HEK293 (cell line): ENCODE data around the gene AVL9.

Source experiments
- CTCF ChIA-PET: fragments of 350-600 bp; formaldehyde crosslinking; extraction: SDS; loops from one replicate; lab custom pipeline; 2021; ENCODE audit warnings: antibody characterized with exemption; lab: Yijun Ruan, JAX
- POLR2A ChIA-PET: fragments of 300-600 bp; formaldehyde crosslinking; extraction: SDS; loops from one replicate; lab custom pipeline; 2020; ENCODE audit warnings: antibody characterized with exemption, inconsistent platforms; lab: Yijun Ruan, JAX
- H3K27ac ChIP-seq: fragments of 200-500 bp; sonication (Bioruptor generic); 2 replicates; pipeline ENCODE4 v1.5.1; 2014; ENCODE audit warnings: low read depth, low read length, control low read depth, inconsistent platforms; ENCODE audit errors: extremely low read depth
- H3K36me3 ChIP-seq, 2 experiments: fragments of 200-500 bp in 1 of 2; sonication (Bioruptor generic) in 1 of 2; 1 replicate in 1 of 2; 2 replicates in 1 of 2; pipeline ENCODE4 v1.5.1; 2014 to 2017; ENCODE audit warnings: inconsistent platforms in 2 of 2, low read length in 2 of 2; ENCODE audit not compliant: control insufficient read depth in 2 of 2, insufficient read depth in 1 of 2
- H3K4me1 ChIP-seq: fragments of 200-500 bp; sonication (Bioruptor generic); 2 replicates; pipeline ENCODE4 v1.5.1; 2014; ENCODE audit warnings: mild to moderate bottlenecking, low read length, inconsistent platforms; ENCODE audit not compliant: control insufficient read depth, insufficient read depth
- H3K4me3 ChIP-seq: 2 replicates; pipeline ENCODE4 v1.5.1; 2011; ENCODE audit warnings: low read depth, mild to moderate bottlenecking, control low read depth, low read length, moderate library complexity
- H3K9me3 ChIP-seq: fragments of 200-500 bp; sonication (Bioruptor generic); 2 replicates; pipeline ENCODE4 v1.5.1; 2014; ENCODE audit warnings: low read depth, low read length, inconsistent platforms; ENCODE audit not compliant: control insufficient read depth, insufficient read depth
- ATF2 ChIP-seq: fragments of 450-650 bp; formaldehyde crosslinking; IDR thresholded peaks from 2 replicates; pipeline ENCODE4 v1.5.1; 2016; ENCODE audit warnings: missing biosample characterization, missing genetic modification characterization, low read depth
- ZBTB7A ChIP-seq: fragments of 450-650 bp; formaldehyde crosslinking; IDR thresholded peaks from 2 replicates; pipeline ENCODE4 v1.5.1; 2016; ENCODE audit warnings: low read depth, missing biosample characterization, missing genetic modification characterization
- ZBTB8A ChIP-seq: fragments of 450-650 bp; formaldehyde crosslinking; IDR thresholded peaks from 2 replicates; pipeline ENCODE4 v1.5.1; 2016; ENCODE audit warnings: missing biosample characterization, missing genetic modification characterization
- ZNF114 ChIP-seq: fragments of 450-650 bp; formaldehyde crosslinking; IDR thresholded peaks from 2 replicates; pipeline ENCODE4 v1.5.0; 2017; ENCODE audit warnings: missing biosample characterization, missing genetic modification characterization
- ZNF140 ChIP-seq: fragments of 450-650 bp; formaldehyde crosslinking; IDR thresholded peaks from 2 replicates; pipeline ENCODE4 v1.5.1; 2016; ENCODE audit warnings: missing biosample characterization, missing genetic modification characterization
- ZNF146 ChIP-seq: fragments of 450-650 bp; formaldehyde crosslinking; IDR thresholded peaks from 2 replicates; pipeline ENCODE4 v1.5.1; 2016; ENCODE audit warnings: missing biosample characterization, missing genetic modification characterization
- ZNF169 ChIP-seq: fragments of 450-650 bp; formaldehyde crosslinking; IDR thresholded peaks from 2 replicates; pipeline ENCODE4 v1.5.1; 2016; ENCODE audit warnings: missing biosample characterization, missing genetic modification characterization
- ZNF266 ChIP-seq: fragments of 450-650 bp; formaldehyde crosslinking; IDR thresholded peaks from 2 replicates; pipeline ENCODE4 v1.5.1; 2016; ENCODE audit warnings: missing biosample characterization, missing genetic modification characterization, low read depth
- ZNF48 ChIP-seq: fragments of 450-650 bp; formaldehyde crosslinking; IDR thresholded peaks from 2 replicates; pipeline ENCODE4 v1.5.1; 2016; ENCODE audit warnings: missing biosample characterization, missing genetic modification characterization
- ZNF521 ChIP-seq: fragments of 450-650 bp; formaldehyde crosslinking; IDR thresholded peaks from 2 replicates; pipeline ENCODE4 v1.5.1; 2017; ENCODE audit warnings: missing biosample characterization, mild to moderate bottlenecking, missing genetic modification characterization
- ZNF529 ChIP-seq: fragments of 450-650 bp; formaldehyde crosslinking; IDR thresholded peaks from 2 replicates; pipeline ENCODE4 v1.5.1; 2017; ENCODE audit warnings: missing genetic modification characterization, missing biosample characterization; ENCODE audit not compliant: insufficient replicate concordance
- ZNF654 ChIP-seq: fragments of 450-650 bp; formaldehyde crosslinking; IDR thresholded peaks from 2 replicates; pipeline ENCODE4 v1.5.1; 2016; ENCODE audit warnings: low read depth, missing biosample characterization, missing genetic modification characterization
- ZNF701 ChIP-seq: fragments of 450-650 bp; formaldehyde crosslinking; IDR thresholded peaks from 2 replicates; pipeline ENCODE4 v1.5.1; 2016; ENCODE audit warnings: missing biosample characterization, missing genetic modification characterization
- ZNF837 ChIP-seq: fragments of 450-650 bp; formaldehyde crosslinking; IDR thresholded peaks from 2 replicates; pipeline ENCODE4 v1.5.1; 2016; ENCODE audit warnings: missing biosample characterization, missing genetic modification characterization
- TF ChIP-seq, protein P1 (sequence below): fragments of 450-650 bp; formaldehyde crosslinking; IDR thresholded peaks from 2 replicates; pipeline ENCODE4 v1.5.1; 2016; ENCODE audit warnings: missing biosample characterization, missing genetic modification characterization
- TF ChIP-seq, protein P2 (sequence below): fragments of 450-650 bp; formaldehyde crosslinking; IDR thresholded peaks from 2 replicates; pipeline ENCODE4 v1.5.1; 2017; ENCODE audit warnings: missing biosample characterization, mild to moderate bottlenecking, missing genetic modification characterization, moderate library complexity
- TF ChIP-seq, protein P3 (sequence below): fragments of 450-650 bp; formaldehyde crosslinking; IDR thresholded peaks from 2 replicates; pipeline ENCODE4 v1.5.1; 2016; ENCODE audit warnings: missing biosample characterization, missing genetic modification characterization, borderline replicate concordance

AVL9 gene

GRCh38 chr7:32532086-32532485 is 36.8 kb downstream of the AVL9 start:
- CTCF ChIA-PET = no interaction called here

DNA sequence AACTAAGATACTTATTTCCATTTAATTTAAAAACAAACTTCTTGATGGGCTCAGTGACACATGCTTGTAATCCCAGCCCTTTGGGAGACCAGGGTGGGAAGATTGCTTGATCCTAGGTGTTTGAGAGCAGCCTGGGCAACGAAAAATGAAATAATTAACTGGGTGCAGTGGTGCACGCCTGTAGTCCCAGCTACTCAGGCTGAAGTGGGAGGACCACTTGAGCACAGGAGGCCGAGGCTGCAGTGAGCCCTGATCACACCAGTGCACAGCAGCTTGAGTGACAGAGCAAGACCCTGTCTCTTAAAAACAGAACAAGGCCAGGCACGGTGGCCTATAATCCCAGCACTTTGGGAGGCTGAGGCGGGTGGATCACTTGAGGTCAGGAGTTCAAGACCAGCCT is 37.4 kb downstream of the AVL9 start:
- H3K27ac ChIP-seq = no peak overlapping the region
- POLR2A ChIA-PET = no interaction called here

More at GRCh38 chr7:32532086-32532485, 36.8 kb downstream of the AVL9 start:
- no peak overlapping the region for H3K4me3 ChIP-seq
- POLR2A ChIA-PET = no interaction called here
- TF ChIP-seq, protein P1, sequence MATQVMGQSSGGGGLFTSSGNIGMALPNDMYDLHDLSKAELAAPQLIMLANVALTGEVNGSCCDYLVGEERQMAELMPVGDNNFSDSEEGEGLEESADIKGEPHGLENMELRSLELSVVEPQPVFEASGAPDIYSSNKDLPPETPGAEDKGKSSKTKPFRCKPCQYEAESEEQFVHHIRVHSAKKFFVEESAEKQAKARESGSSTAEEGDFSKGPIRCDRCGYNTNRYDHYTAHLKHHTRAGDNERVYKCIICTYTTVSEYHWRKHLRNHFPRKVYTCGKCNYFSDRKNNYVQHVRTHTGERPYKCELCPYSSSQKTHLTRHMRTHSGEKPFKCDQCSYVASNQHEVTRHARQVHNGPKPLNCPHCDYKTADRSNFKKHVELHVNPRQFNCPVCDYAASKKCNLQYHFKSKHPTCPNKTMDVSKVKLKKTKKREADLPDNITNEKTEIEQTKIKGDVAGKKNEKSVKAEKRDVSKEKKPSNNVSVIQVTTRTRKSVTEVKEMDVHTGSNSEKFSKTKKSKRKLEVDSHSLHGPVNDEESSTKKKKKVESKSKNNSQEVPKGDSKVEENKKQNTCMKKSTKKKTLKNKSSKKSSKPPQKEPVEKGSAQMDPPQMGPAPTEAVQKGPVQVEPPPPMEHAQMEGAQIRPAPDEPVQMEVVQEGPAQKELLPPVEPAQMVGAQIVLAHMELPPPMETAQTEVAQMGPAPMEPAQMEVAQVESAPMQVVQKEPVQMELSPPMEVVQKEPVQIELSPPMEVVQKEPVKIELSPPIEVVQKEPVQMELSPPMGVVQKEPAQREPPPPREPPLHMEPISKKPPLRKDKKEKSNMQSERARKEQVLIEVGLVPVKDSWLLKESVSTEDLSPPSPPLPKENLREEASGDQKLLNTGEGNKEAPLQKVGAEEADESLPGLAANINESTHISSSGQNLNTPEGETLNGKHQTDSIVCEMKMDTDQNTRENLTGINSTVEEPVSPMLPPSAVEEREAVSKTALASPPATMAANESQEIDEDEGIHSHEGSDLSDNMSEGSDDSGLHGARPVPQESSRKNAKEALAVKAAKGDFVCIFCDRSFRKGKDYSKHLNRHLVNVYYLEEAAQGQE (tag by site-specific recombination) = no peak
- TF ChIP-seq, protein P2, sequence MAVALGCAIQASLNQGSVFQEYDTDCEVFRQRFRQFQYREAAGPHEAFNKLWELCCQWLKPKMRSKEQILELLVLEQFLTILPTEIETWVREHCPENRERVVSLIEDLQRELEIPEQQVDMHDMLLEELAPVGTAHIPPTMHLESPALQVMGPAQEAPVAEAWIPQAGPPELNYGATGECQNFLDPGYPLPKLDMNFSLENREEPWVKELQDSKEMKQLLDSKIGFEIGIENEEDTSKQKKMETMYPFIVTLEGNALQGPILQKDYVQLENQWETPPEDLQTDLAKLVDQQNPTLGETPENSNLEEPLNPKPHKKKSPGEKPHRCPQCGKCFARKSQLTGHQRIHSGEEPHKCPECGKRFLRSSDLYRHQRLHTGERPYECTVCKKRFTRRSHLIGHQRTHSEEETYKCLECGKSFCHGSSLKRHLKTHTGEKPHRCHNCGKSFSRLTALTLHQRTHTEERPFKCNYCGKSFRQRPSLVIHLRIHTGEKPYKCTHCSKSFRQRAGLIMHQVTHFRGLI (tag by site-specific recombination) = no peak
- TF ChIP-seq, all 188 proteins: peak for 0
- H3K36me3 ChIP-seq = peaks cover 0 to 3% of the 10 kb centered on the region in 2 experiments; a peak in 1 of 3 replicates
- no peaks in the 10 kb centered on the region for H3K9me3 ChIP-seq
- H3K27ac ChIP-seq = no peak overlapping the region
- H3K4me1 ChIP-seq = no peaks in the 10 kb centered on the region

DNA sequence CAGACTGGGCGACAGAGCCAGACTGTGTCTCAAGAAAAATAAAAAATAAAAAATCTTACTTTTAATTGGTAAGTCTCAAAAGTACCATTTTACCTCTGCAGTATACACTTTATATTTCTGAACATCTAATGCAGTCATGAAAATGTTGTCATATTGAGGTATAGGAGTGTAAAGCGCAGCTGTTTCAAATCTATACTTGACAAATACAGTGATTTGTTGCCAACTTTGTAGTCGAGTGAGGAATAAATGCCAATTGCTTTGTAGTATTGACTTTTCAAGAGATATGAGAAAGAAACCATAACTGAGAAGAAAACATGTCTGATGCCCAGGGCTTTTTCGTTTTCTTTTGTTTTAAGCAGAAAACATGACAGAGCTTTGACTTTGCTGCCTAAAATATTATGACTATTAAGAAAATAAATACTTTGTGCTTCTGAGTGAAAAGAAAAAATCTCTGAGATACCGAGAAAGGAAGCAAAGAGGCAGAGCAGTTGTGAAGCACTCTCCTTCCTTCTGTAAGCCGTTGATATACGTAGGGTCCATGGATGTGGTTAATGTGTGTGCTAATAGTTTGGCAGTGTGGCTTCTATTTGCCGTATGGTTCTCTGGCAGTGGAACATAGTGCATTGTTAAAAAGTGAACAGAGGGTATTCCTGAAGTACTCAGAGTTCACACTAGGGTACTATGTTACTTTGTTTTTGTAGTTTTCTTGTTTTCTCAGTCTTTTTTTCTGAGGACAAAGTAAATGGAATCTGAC is 38.2 kb downstream of the AVL9 start:
- Histone ChIP-seq H3K27ac (no peak overlapping the region), H3K9me3 (no peaks in the 10 kb centered on the region), H3K4me3 (no peak overlapping the region), H3K4me1 (no peaks in the 10 kb centered on the region), H3K36me3 (peaks cover 0 to 3% of the 10 kb centered on the region in 2 experiments; a peak in 1 of 3 replicates)
- POLR2A ChIA-PET = no interaction called here
- CTCF ChIA-PET = no interaction called here
- TF ChIP-seq ZNF48 = no peak
- no peak for TF ChIP-seq ZNF654 (tag by site-specific recombination)

More for the DNA sequence above, 37.4 kb downstream of the AVL9 start:
- Histone ChIP-seq H3K4me3 (no peak overlapping the region), H3K9me3 (no peaks in the 10 kb centered on the region), H3K36me3 (peaks cover 0 to 3% of the 10 kb centered on the region in 2 experiments; a peak in 1 of 3 replicates), H3K4me1 (no peaks in the 10 kb centered on the region)
- CTCF ChIA-PET = no interaction called here
- TF ChIP-seq ZNF146 (tag by site-specific recombination) = no peak
- no peak for TF ChIP-seq ZNF701 (tag by site-specific recombination)
- TF ChIP-seq ZNF521 = no peak
- no peak for TF ChIP-seq ZNF114
- no peak for TF ChIP-seq ZBTB8A (tag by site-specific recombination)
- no peak for TF ChIP-seq ZBTB7A
- no peak for TF ChIP-seq ZNF169 (tag by site-specific recombination)
- TF ChIP-seq ZNF266 (tag by site-specific recombination) = no peak
- TF ChIP-seq ZNF140 = no peak
- no peak for TF ChIP-seq ATF2 (tag by site-specific recombination)
- TF ChIP-seq, protein P3, sequence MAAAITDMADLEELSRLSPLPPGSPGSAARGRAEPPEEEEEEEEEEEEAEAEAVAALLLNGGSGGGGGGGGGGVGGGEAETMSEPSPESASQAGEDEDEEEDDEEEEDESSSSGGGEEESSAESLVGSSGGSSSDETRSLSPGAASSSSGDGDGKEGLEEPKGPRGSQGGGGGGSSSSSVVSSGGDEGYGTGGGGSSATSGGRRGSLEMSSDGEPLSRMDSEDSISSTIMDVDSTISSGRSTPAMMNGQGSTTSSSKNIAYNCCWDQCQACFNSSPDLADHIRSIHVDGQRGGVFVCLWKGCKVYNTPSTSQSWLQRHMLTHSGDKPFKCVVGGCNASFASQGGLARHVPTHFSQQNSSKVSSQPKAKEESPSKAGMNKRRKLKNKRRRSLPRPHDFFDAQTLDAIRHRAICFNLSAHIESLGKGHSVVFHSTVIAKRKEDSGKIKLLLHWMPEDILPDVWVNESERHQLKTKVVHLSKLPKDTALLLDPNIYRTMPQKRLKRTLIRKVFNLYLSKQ (tag by site-specific recombination) = no peak
- TF ChIP-seq ZNF837 (tag by site-specific recombination) = no peak
- no peak for TF ChIP-seq ZNF529 (tag by site-specific recombination)
- TF ChIP-seq, all 188 proteins: peak for 0
